GM23338 (cell line): ENCODE data around the gene C2CD4A. TPM values are rescaled to one million over a fixed set of nuclear protein-coding genes. Genes with fewer than 3 reads are reported as not detected.
"Not testable (repeated sequence)": the region's sequence is repeated elsewhere in the genome, so short reads cannot be mapped to it uniquely, and the experiment has no call there.

Source experiments
- ATAC-seq: fragments of 200-7000 bp; cut with Tn5 transposase; 3 replicates; pipeline ENCODE4 v1.9.1; 2020
- DNase-seq: peaks from one replicate; pipeline ENCODE4 v3.0.0-alpha.2; 2015; ENCODE audit warnings: low spot score
- H2AFZ ChIP-seq: fragments of 200-600 bp; sonication (generic); 2 replicates; pipeline ENCODE4 v1.8.0; 2016; ENCODE audit warnings: antibody characterized with exemption, mild to moderate bottlenecking, moderate library complexity
- H3F3A ChIP-seq: fragments of 200-600 bp; sonication (generic); replicated peaks from 2 replicates; pipeline ENCODE4 v1.8.0; 2017; ENCODE audit warnings: antibody characterized with exemption, mixed run types, low read depth
- H3K27ac ChIP-seq: fragments of 200-600 bp; sonication (generic); 2 replicates; pipeline ENCODE4 v1.6.1; 2016; ENCODE audit warnings: low read depth
- H3K27me3 ChIP-seq: fragments of 200-600 bp; sonication (generic); 2 replicates; pipeline ENCODE4 v1.8.0; 2016; ENCODE audit warnings: mild to moderate bottlenecking, mixed run types, moderate library complexity; ENCODE audit not compliant: insufficient read depth
- H3K36me3 ChIP-seq: fragments of 200-600 bp; sonication (generic); 2 replicates; pipeline ENCODE4 v1.8.0; 2016; ENCODE audit warnings: mild to moderate bottlenecking; ENCODE audit not compliant: insufficient read depth
- H3K4me1 ChIP-seq: fragments of 200-600 bp; sonication (generic); 2 replicates; pipeline ENCODE4 v1.8.0; 2016; ENCODE audit warnings: mild to moderate bottlenecking, moderate library complexity; ENCODE audit not compliant: insufficient read depth
- H3K4me2 ChIP-seq: fragments of 200-600 bp; sonication (generic); 2 replicates; pipeline ENCODE4 v1.7.1; 2017; ENCODE audit warnings: mixed run types
- H3K4me3 ChIP-seq: fragments of 200-600 bp; sonication (generic); 2 replicates; pipeline ENCODE4 v1.6.1; 2016; ENCODE audit warnings: mixed run types
- H3K79me2 ChIP-seq: fragments of 200-600 bp; sonication (generic); replicated peaks from 2 replicates; pipeline ENCODE4 v1.8.0; 2017; ENCODE audit warnings: mild to moderate bottlenecking; ENCODE audit not compliant: insufficient read depth
- H3K9me2 ChIP-seq: fragments of 200-600 bp; sonication (generic); 2 replicates; pipeline ENCODE4 v1.8.0; 2017; ENCODE audit not compliant: insufficient read depth
- H4K20me1 ChIP-seq: fragments of 200-600 bp; sonication (generic); replicated peaks from 2 replicates; pipeline ENCODE4 v1.8.0; 2017; ENCODE audit warnings: mild to moderate bottlenecking; ENCODE audit not compliant: insufficient read depth
- H3K27ac Mint-ChIP-seq: 2 replicates; pipeline ENCODE4 v1.8.0; 2020; ENCODE audit warnings: inconsistent platforms, mild to moderate bottlenecking, moderate library complexity, mixed read lengths
- H3K27me3 Mint-ChIP-seq: 3 replicates; pipeline ENCODE4 v1.8.0; 2022; ENCODE audit warnings: low read depth, mild to moderate bottlenecking, moderate library complexity, mixed read lengths, inconsistent platforms; ENCODE audit not compliant: insufficient read depth, poor library complexity
- H3K36me3 Mint-ChIP-seq: 3 replicates; pipeline ENCODE4 v1.8.0; 2021; ENCODE audit warnings: low read depth, mild to moderate bottlenecking, inconsistent platforms, moderate library complexity, mixed read lengths
- H3K4me1 Mint-ChIP-seq: 3 replicates; pipeline ENCODE4 v1.8.0; 2020; ENCODE audit warnings: mild to moderate bottlenecking, inconsistent platforms, mixed read lengths
- H3K4me3 Mint-ChIP-seq: 3 replicates; pipeline ENCODE4 v1.8.0; 2021; ENCODE audit warnings: moderate library complexity, mild to moderate bottlenecking, inconsistent platforms, mixed read lengths
- H3K9me3 Mint-ChIP-seq: 3 replicates; pipeline ENCODE4 v1.8.0; 2020; ENCODE audit warnings: moderate library complexity, mild to moderate bottlenecking, inconsistent platforms, mixed read lengths
- EZH2 ChIP-seq: fragments of 200-600 bp; sonication (generic); IDR thresholded peaks from one replicate; pipeline ENCODE4 v1.8.0; 2017; ENCODE audit warnings: antibody characterized with exemption, mild to moderate bottlenecking, low read depth; ENCODE audit not compliant: unreplicated experiment
- JUNB ChIP-seq: IDR thresholded peaks from one replicate; pipeline ENCODE4 v1.6.1; 2016; ENCODE audit warnings: antibody characterized with exemption; ENCODE audit not compliant: unreplicated experiment
- POLR2AphosphoS5 ChIP-seq: IDR thresholded peaks from 2 replicates; pipeline ENCODE4 v1.6.1; 2016; ENCODE audit warnings: antibody characterized with exemption, low read depth
- STAT1 ChIP-seq: IDR thresholded peaks from one replicate; pipeline ENCODE4 v1.6.1; 2016; ENCODE audit warnings: antibody characterized with exemption; ENCODE audit not compliant: unreplicated experiment
- polyA plus RNA-seq: library from polyadenylated mRNA; unstranded; fragments of >200 nt; fragmentation: Nextera tagmentation; extraction: Ambion mirVana; gene quantifications from 2 replicates; pipeline ENCODE4 v1.2.1, GENCODE V29; 2016
- total RNA-seq: library from RNA; depleted of rRNA; stranded (reverse); fragments of >200 nt; shearing (Covaris generic); gene quantifications from 2 replicates; pipeline ENCODE4 v1.2.3, GENCODE V29; 2014
- TF ChIP-seq, protein P1 (sequence below): IDR thresholded peaks from one replicate; pipeline ENCODE4 v1.6.1; 2018; ENCODE audit warnings: antibody characterized with exemption; ENCODE audit not compliant: unreplicated experiment
- TF ChIP-seq, protein P2 (sequence below), 2 experiments: fragments of 200-600 bp in 1 of 2; sonication (generic) in 1 of 2; conservative IDR thresholded peaks; 2 replicates each; pipeline versions ENCODE4 v1.5.1 to v1.6.1; 2016 to 2017; ENCODE audit warnings: antibody characterized with exemption in 2 of 2, low read depth in 2 of 2, mild to moderate bottlenecking in 2 of 2, moderate library complexity in 1 of 2
- TF ChIP-seq, protein P3 (sequence below): IDR thresholded peaks from 2 replicates; pipeline ENCODE4 v1.6.1; 2016; ENCODE audit warnings: antibody characterized with exemption

The C2CD4A gene
- total and polyA plus RNA-seq, 2 experiments from 2014 or later, result 0.07 TPM; not detected in 1

- TF ChIP-seq, protein P1, sequence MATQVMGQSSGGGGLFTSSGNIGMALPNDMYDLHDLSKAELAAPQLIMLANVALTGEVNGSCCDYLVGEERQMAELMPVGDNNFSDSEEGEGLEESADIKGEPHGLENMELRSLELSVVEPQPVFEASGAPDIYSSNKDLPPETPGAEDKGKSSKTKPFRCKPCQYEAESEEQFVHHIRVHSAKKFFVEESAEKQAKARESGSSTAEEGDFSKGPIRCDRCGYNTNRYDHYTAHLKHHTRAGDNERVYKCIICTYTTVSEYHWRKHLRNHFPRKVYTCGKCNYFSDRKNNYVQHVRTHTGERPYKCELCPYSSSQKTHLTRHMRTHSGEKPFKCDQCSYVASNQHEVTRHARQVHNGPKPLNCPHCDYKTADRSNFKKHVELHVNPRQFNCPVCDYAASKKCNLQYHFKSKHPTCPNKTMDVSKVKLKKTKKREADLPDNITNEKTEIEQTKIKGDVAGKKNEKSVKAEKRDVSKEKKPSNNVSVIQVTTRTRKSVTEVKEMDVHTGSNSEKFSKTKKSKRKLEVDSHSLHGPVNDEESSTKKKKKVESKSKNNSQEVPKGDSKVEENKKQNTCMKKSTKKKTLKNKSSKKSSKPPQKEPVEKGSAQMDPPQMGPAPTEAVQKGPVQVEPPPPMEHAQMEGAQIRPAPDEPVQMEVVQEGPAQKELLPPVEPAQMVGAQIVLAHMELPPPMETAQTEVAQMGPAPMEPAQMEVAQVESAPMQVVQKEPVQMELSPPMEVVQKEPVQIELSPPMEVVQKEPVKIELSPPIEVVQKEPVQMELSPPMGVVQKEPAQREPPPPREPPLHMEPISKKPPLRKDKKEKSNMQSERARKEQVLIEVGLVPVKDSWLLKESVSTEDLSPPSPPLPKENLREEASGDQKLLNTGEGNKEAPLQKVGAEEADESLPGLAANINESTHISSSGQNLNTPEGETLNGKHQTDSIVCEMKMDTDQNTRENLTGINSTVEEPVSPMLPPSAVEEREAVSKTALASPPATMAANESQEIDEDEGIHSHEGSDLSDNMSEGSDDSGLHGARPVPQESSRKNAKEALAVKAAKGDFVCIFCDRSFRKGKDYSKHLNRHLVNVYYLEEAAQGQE, result no peak
- TF ChIP-seq POLR2AphosphoS5, result no peak
- TF ChIP-seq, protein P2, sequence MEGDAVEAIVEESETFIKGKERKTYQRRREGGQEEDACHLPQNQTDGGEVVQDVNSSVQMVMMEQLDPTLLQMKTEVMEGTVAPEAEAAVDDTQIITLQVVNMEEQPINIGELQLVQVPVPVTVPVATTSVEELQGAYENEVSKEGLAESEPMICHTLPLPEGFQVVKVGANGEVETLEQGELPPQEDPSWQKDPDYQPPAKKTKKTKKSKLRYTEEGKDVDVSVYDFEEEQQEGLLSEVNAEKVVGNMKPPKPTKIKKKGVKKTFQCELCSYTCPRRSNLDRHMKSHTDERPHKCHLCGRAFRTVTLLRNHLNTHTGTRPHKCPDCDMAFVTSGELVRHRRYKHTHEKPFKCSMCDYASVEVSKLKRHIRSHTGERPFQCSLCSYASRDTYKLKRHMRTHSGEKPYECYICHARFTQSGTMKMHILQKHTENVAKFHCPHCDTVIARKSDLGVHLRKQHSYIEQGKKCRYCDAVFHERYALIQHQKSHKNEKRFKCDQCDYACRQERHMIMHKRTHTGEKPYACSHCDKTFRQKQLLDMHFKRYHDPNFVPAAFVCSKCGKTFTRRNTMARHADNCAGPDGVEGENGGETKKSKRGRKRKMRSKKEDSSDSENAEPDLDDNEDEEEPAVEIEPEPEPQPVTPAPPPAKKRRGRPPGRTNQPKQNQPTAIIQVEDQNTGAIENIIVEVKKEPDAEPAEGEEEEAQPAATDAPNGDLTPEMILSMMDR (conservative IDR thresholded peaks at IDR 0.05; ENCODE audit: low read depth in 2 of 2), result no peak
- TF ChIP-seq, protein P3, sequence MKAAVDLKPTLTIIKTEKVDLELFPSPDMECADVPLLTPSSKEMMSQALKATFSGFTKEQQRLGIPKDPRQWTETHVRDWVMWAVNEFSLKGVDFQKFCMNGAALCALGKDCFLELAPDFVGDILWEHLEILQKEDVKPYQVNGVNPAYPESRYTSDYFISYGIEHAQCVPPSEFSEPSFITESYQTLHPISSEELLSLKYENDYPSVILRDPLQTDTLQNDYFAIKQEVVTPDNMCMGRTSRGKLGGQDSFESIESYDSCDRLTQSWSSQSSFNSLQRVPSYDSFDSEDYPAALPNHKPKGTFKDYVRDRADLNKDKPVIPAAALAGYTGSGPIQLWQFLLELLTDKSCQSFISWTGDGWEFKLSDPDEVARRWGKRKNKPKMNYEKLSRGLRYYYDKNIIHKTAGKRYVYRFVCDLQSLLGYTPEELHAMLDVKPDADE, result no peak
- TF ChIP-seq EZH2, result no peak
- TF ChIP-seq STAT1, result no peak
- TF ChIP-seq JUNB, result no peak
Measured at GRCh38 chr15:62047282-62047827, 19.4 kb upstream of the C2CD4A start (continued).

- not testable (repeated sequence) for H3K4me1 Mint-ChIP-seq, H3K27ac Mint-ChIP-seq, H3K9me3 Mint-ChIP-seq, DNase-seq, H3F3A ChIP-seq, H2AFZ ChIP-seq, H3K4me3 Mint-ChIP-seq, H3K4me1 ChIP-seq, H3K36me3 ChIP-seq, H3K9me2 ChIP-seq, H3K27me3 ChIP-seq, H4K20me1 ChIP-seq, H3K4me3 ChIP-seq, ATAC-seq, H3K27ac ChIP-seq, H3K36me3 Mint-ChIP-seq, H3K4me2 ChIP-seq, H3K27me3 Mint-ChIP-seq
- H3K79me2 ChIP-seq, result peaks cover 12% of the 10 kb centered on the region; the same call in 1 of the 2 replicates
Measured at GRCh38 chr15:62048254-62048653, 18.5 kb upstream of the C2CD4A start.
